Measurements from ENCODE around the gene PDGFB. TPM values are rescaled to one million over a fixed set of nuclear protein-coding genes. Genes with fewer than 3 reads are reported as not detected.

The PDGFB gene
- total RNA-seq, 1 experiment from 2014 or later, result 8.3 TPM

- Mint-ChIP-seq H3K4me1 (ENCODE audit: low read depth, unreplicated experiment) (peaks cover 7% of the 10 kb centered on the region), H3K9me3 (ENCODE audit: unreplicated experiment) (peaks cover 10% of the 10 kb centered on the region), H3K27me3 (ENCODE audit: insufficient read depth, unreplicated experiment) (no peaks in the 10 kb centered on the region), H3K27ac (ENCODE audit: unreplicated experiment) (no peak overlapping the region), H3K4me3 (ENCODE audit: unreplicated experiment) (no peak overlapping the region), H3K36me3 (ENCODE audit: insufficient read depth, unreplicated experiment) (peaks cover 5% of the 10 kb centered on the region)
- Histone ChIP-seq H3K4me1 (peaks cover 18% of the 10 kb centered on the region), H3K4me3 (ENCODE audit: low read depth, low read length) (no peak overlapping the region), H3K27me3 (replicated peaks; ENCODE audit: control insufficient read depth, insufficient read depth, low read length) (no peaks in the 10 kb centered on the region), H3K9me3 (no peaks in the 10 kb centered on the region), H3K36me3 (ENCODE audit: control insufficient read depth, insufficient read depth, low read length) (no peaks in the 10 kb centered on the region)
- no peak for DNase-seq
- POLR2A ChIA-PET, result no interaction called here
- TF ChIP-seq, protein P1, sequence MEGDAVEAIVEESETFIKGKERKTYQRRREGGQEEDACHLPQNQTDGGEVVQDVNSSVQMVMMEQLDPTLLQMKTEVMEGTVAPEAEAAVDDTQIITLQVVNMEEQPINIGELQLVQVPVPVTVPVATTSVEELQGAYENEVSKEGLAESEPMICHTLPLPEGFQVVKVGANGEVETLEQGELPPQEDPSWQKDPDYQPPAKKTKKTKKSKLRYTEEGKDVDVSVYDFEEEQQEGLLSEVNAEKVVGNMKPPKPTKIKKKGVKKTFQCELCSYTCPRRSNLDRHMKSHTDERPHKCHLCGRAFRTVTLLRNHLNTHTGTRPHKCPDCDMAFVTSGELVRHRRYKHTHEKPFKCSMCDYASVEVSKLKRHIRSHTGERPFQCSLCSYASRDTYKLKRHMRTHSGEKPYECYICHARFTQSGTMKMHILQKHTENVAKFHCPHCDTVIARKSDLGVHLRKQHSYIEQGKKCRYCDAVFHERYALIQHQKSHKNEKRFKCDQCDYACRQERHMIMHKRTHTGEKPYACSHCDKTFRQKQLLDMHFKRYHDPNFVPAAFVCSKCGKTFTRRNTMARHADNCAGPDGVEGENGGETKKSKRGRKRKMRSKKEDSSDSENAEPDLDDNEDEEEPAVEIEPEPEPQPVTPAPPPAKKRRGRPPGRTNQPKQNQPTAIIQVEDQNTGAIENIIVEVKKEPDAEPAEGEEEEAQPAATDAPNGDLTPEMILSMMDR (IDR thresholded peaks at IDR 0.05; ENCODE audit: insufficient read depth in 1 of 2, low read depth in 1 of 2, low read length in 1 of 2, severe bottlenecking in 1 of 2, unreplicated experiment in 1 of 2), result no peak
- CTCF ChIA-PET, result no interaction called here
- intact Hi-C loops (cut with micrococcal nuclease; ENCODE audit: unreplicated experiment), result no loop called here
- BruUV-seq (replicated peaks), result no TSS peak
Observed at GRCh38 chr22:39287076-39287725, 42.4 kb upstream of the PDGFB start.

- intact Hi-C loops (cut with micrococcal nuclease; ENCODE audit: unreplicated experiment), result no loop called here
- Histone ChIP-seq H3K4me1 (0 out of 2 replicates have a peak, but pooled peaks cover 8% of the 10 kb centered on the region), H3K9me3 (no peaks in the 10 kb centered on the region), H3K4me3 (ENCODE audit: low read depth, low read length) (no peak overlapping the region), H3K36me3 (ENCODE audit: control insufficient read depth, insufficient read depth, low read length) (no peaks in the 10 kb centered on the region), H3K27me3 (replicated peaks; ENCODE audit: control insufficient read depth, insufficient read depth, low read length) (no peaks in the 10 kb centered on the region)
- H3K4me3 Mint-ChIP-seq (ENCODE audit: unreplicated experiment), result no peak overlapping the region
- H3K9me3 Mint-ChIP-seq (ENCODE audit: unreplicated experiment), result peaks cover 10% of the 10 kb centered on the region
- ChIA-PET CTCF (no interaction called here), POLR2A (no interaction called here)
- H3K27me3 Mint-ChIP-seq (ENCODE audit: insufficient read depth, unreplicated experiment), result no peaks in the 10 kb centered on the region
- no peaks in the 10 kb centered on the region for H3K4me1 Mint-ChIP-seq (ENCODE audit: low read depth, unreplicated experiment)
- TF ChIP-seq, protein P1 (IDR thresholded peaks at IDR 0.05; ENCODE audit: insufficient read depth in 1 of 2, low read depth in 1 of 2, low read length in 1 of 2, severe bottlenecking in 1 of 2, unreplicated experiment in 1 of 2), result no peak
- no TSS peak for BruUV-seq (replicated peaks)
- peaks cover 5% of the 10 kb centered on the region for H3K36me3 Mint-ChIP-seq (ENCODE audit: insufficient read depth, unreplicated experiment)
- no peak for DNase-seq
- H3K27ac Mint-ChIP-seq (ENCODE audit: unreplicated experiment), result no peak overlapping the region
Observed at GRCh38 chr22:39284983-39285382, 40.2 kb upstream of the PDGFB start.

DNA sequence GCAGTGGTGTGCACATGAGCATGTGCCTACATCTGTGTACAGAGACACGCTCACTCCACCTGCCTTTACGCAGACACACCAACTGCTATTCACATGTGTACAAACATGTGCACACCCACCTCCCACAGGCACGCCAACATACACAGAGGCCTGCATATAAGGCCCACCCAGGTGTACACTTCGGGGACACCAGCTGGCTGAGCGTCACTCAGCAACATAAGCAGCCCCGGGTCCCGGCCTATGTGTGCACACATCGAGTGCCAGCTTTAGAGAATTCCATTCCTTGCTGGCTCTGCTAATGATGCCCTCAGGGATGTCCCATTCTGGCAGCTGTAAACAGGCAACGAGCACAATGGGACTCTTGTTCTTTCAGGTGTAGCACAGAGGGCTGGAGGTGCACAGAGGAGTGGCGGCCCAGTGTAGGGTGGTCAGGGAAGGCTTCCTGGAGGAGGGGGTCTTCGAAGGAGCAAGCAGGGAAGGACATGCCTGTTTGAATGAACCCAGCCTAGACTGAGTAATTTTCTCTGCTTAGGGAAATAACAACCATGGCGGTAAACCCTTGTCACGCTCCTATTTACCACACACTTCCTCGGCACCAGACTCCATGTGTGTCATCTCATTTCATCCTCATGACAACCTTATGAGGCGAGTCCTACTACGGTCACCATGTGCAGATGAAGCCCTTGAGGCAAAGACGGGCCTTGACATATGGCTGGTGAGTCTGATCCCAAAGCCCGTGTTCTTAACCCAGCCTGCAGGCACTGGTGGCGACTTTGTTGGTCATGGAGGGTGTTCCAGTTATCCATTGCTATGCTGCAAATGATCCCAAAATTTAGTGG is 39.6 kb upstream of the PDGFB start:
- TF ChIP-seq, protein P1 (IDR thresholded peaks at IDR 0.05; ENCODE audit: insufficient read depth in 1 of 2, low read depth in 1 of 2, low read length in 1 of 2, severe bottlenecking in 1 of 2, unreplicated experiment in 1 of 2), result no peak
- peaks cover 10% of the 10 kb centered on the region for H3K9me3 Mint-ChIP-seq (ENCODE audit: unreplicated experiment)
- H3K27me3 ChIP-seq (replicated peaks; ENCODE audit: control insufficient read depth, insufficient read depth, low read length), result no peaks in the 10 kb centered on the region
- intact Hi-C loops (cut with micrococcal nuclease; ENCODE audit: unreplicated experiment), result no loop called here
- H3K36me3 ChIP-seq (ENCODE audit: control insufficient read depth, insufficient read depth, low read length), result no peaks in the 10 kb centered on the region
- ChIA-PET CTCF (no interaction called here), POLR2A (no interaction called here)
- H3K4me1 Mint-ChIP-seq (ENCODE audit: low read depth, unreplicated experiment), result no peaks in the 10 kb centered on the region
- H3K36me3 Mint-ChIP-seq (ENCODE audit: insufficient read depth, unreplicated experiment), result peaks cover 5% of the 10 kb centered on the region
- no TSS peak for BruUV-seq (replicated peaks)
- no peaks in the 10 kb centered on the region for H3K9me3 ChIP-seq
- H3K27ac Mint-ChIP-seq (ENCODE audit: unreplicated experiment), result no peak overlapping the region
- DNase-seq, result no peak
- H3K4me3 Mint-ChIP-seq (ENCODE audit: unreplicated experiment), result no peak overlapping the region
- H3K4me3 ChIP-seq (ENCODE audit: low read depth, low read length), result no peak overlapping the region
- H3K4me1 ChIP-seq, result 0 out of 2 replicates have a peak, but pooled peaks cover 8% of the 10 kb centered on the region
- H3K27me3 Mint-ChIP-seq (ENCODE audit: insufficient read depth, unreplicated experiment), result no peaks in the 10 kb centered on the region

Data from Caco-2 (cell line).